Lower leg skin (tissue), 3 donors: ENCODE data around the gene ESR2.

ENCODE experiments used
- CTCF ChIP-seq, 3 donors: fragments of 450-650 bp; IDR thresholded peaks; one replicate each; pipeline ENCODE4 v1.5.1; 2016; ENCODE audit warnings: antibody characterized with exemption in 3 of 3, mild to moderate bottlenecking in 3 of 3, moderate library complexity in 2 of 3
- POLR2A ChIP-seq, 2 donors: fragments of 450-650 bp; IDR thresholded peaks; one replicate each; pipeline ENCODE4 v1.6.1; 2016 to 2017; ENCODE audit warnings: antibody characterized with exemption in 2 of 2, mild to moderate bottlenecking in 1 of 2, moderate library complexity in 1 of 2

- TF ChIP-seq CTCF (IDR thresholded peaks at IDR 0.05) (no peak), POLR2A (IDR thresholded peaks at IDR 0.05) (no peak)
Measured at GRCh38 chr14:64191756-64192155, 102.4 kb downstream of the ESR2 start.
